COLO668 (cell line): ENCODE results near the gene TGFB3.

ENCODE experiments used
- DNase-seq: peaks from one replicate; lab custom pipeline; 2025; ENCODE audit not compliant: unreplicated experiment; lab: John Stamatoyannopoulos, UW

TGFB3 gene

DNA sequence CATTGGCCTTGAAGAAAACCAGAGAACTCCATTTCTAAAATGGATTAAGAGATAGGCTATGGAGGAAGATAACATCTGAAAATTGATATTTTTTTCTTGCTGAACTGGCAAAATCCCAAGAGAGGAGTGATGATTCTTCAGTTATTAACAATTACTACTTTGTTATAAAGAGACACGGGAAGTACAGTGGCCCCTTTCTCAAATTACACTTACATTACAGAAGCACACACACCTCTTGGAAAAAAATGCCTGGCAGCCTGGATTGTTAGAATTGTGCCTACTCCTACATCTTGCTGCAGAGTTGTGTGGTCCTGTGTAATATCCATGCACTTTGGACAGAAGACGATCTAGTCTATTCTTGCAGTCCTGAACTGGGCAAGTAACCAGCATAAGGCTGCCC lies 71.7 kb downstream of the TGFB3 start:
- DNase-seq = no peak

GRCh38 chr14:75909630-75910029 lies 72.2 kb downstream of the TGFB3 start:
- DNase-seq = no peak
